22Rv1 (cell line): ENCODE results near the gene C6orf47.

Source experiments
- ZFX ChIP-seq: fragments of 450-650 bp; IDR thresholded peaks from 2 replicates; pipeline ENCODE4 v1.6.1; 2017; ENCODE audit warnings: antibody characterized with exemption, borderline replicate concordance
- TF ChIP-seq, protein P1 (sequence below): fragments of 450-650 bp; IDR thresholded peaks from 2 replicates; pipeline ENCODE4 v1.5.1; 2017; ENCODE audit warnings: mild to moderate bottlenecking

DNA sequence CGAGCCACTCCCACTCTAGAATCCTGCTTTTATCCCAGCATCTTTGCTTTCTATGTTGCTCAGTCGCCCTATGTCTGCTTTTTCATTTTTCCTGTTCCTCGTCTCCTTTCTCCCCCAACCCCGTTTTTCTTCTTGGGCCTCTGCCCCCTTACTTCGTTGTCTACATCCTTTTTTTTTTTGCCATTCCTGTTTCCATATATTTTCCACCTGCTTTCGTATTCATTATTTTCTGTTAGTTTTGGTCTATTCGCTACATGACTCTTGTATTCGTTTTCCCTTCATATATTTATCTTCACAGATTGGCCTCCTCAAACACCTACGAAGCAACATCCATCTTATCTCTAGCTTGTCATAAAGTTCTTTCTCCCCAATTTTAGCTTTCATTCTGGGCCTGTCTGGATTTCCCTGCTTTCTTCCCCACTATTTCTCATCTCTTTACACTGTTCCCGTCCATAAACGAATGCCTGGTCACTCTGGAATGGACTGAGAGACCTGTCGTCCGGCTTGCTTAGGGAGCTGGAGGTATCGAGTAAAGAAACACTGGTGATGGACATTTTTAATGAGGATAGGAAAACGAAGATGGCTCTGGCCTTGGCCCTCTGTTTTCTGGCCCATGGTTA is 39.1 kb downstream of the C6orf47 start:
- TF ChIP-seq, protein P1, sequence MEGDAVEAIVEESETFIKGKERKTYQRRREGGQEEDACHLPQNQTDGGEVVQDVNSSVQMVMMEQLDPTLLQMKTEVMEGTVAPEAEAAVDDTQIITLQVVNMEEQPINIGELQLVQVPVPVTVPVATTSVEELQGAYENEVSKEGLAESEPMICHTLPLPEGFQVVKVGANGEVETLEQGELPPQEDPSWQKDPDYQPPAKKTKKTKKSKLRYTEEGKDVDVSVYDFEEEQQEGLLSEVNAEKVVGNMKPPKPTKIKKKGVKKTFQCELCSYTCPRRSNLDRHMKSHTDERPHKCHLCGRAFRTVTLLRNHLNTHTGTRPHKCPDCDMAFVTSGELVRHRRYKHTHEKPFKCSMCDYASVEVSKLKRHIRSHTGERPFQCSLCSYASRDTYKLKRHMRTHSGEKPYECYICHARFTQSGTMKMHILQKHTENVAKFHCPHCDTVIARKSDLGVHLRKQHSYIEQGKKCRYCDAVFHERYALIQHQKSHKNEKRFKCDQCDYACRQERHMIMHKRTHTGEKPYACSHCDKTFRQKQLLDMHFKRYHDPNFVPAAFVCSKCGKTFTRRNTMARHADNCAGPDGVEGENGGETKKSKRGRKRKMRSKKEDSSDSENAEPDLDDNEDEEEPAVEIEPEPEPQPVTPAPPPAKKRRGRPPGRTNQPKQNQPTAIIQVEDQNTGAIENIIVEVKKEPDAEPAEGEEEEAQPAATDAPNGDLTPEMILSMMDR = no peak
- TF ChIP-seq ZFX = no peak
